OCI-LY7 (cell line): Measurements from ENCODE around the gene PRPF8. TPM values are rescaled to one million over a fixed set of nuclear protein-coding genes. Genes with fewer than 3 reads are reported as not detected.
"Not testable (repeated sequence)": the region's sequence is repeated elsewhere in the genome, so short reads cannot be mapped to it uniquely, and the experiment has no call there.

Experiments
- BruUV-seq: library from RNA; stranded (reverse); fragments of 400-500 nt; replicated peaks from 2 replicates; lab custom pipeline; 2021; lab: Mats Ljungman, UMichigan
- CTCF ChIA-PET: fragments of 300-600 bp; sonication (Branson Sonifier 250); formaldehyde crosslinking; loops from one replicate; lab custom pipeline; 2022; ENCODE audit warnings: antibody characterized with exemption; ENCODE audit not compliant: unreplicated experiment; lab: Charles Lee
- POLR2A ChIA-PET: fragments of 300-600 bp; sonication (Branson Sonifier 250); formaldehyde crosslinking; loops from one replicate; lab custom pipeline; 2022; ENCODE audit warnings: antibody characterized with exemption; lab: Charles Lee
- DNase-seq: peaks from one replicate; pipeline ENCODE4 v3.0.0-alpha.2; 2015; ENCODE audit warnings: low spot score
- H2AFZ ChIP-seq: fragments of 200-600 bp; sonication (generic), shearing (Covaris generic); 2 replicates; pipeline ENCODE4 v1.6.1; 2014; ENCODE audit warnings: mild to moderate bottlenecking, antibody characterized with exemption, low read length, moderate library complexity
- H3K27ac ChIP-seq: fragments of 200-600 bp; sonication (generic); 2 replicates; pipeline ENCODE4 v1.5.1; 2014; ENCODE audit warnings: mixed run types, low read depth, mild to moderate bottlenecking, moderate library complexity, low read length, inconsistent platforms; ENCODE audit not compliant: poor library complexity, severe bottlenecking
- H3K36me3 ChIP-seq: fragments of 200-600 bp; sonication (generic); 2 replicates; pipeline ENCODE4 v1.6.1; 2014; ENCODE audit warnings: mild to moderate bottlenecking, antibody characterized with exemption, low read length, moderate library complexity, mixed read lengths; ENCODE audit not compliant: insufficient read depth
- H3K4me1 ChIP-seq: fragments of 200-600 bp; sonication (generic); 2 replicates; pipeline ENCODE4 v1.5.1; 2014; ENCODE audit warnings: mild to moderate bottlenecking, low read length; ENCODE audit not compliant: insufficient read depth, poor library complexity, severe bottlenecking
- H3K4me2 ChIP-seq: fragments of 200-600 bp; sonication (generic); 2 replicates; pipeline ENCODE4 v1.6.1; 2014; ENCODE audit warnings: mild to moderate bottlenecking, low read length
- H3K4me3 ChIP-seq: fragments of 200-600 bp; sonication (generic); 2 replicates; pipeline ENCODE4 v1.5.1; 2014; ENCODE audit warnings: mild to moderate bottlenecking, low read depth, low read length; ENCODE audit not compliant: poor library complexity, severe bottlenecking
- H3K79me2 ChIP-seq: fragments of 200-600 bp; sonication (generic); 2 replicates; pipeline ENCODE4 v1.6.1; 2016; ENCODE audit warnings: low read depth, mild to moderate bottlenecking, low read length, moderate library complexity, mixed read lengths; ENCODE audit not compliant: insufficient read depth
- H3K9me2 ChIP-seq: fragments of 200-600 bp; sonication (generic); 2 replicates; pipeline ENCODE4 v1.6.1; 2016; ENCODE audit warnings: mild to moderate bottlenecking, low read length, mixed read lengths; ENCODE audit not compliant: insufficient read depth
- H3K9me3 ChIP-seq: fragments of 200-600 bp; sonication (generic); 2 replicates; pipeline ENCODE4 v1.6.1; 2014; ENCODE audit warnings: mild to moderate bottlenecking, mixed run types, low read length, mixed read lengths
- H4K20me1 ChIP-seq: fragments of 200-600 bp; sonication (generic); 2 replicates; pipeline ENCODE4 v1.6.1; 2014; ENCODE audit warnings: mild to moderate bottlenecking, antibody characterized with exemption, low read length, moderate library complexity, mixed read lengths; ENCODE audit not compliant: insufficient read depth
- CTCF ChIP-seq: fragments of 200-600 bp; sonication (generic); conservative IDR thresholded peaks from 2 replicates; pipeline ENCODE4 v1.5.1; 2014; ENCODE audit warnings: mild to moderate bottlenecking, antibody characterized with exemption, low read length, moderate library complexity, mixed read lengths
- EZH2phosphoT487 ChIP-seq: fragments of 200-600 bp; sonication (generic); IDR thresholded peaks from 2 replicates; pipeline ENCODE4 v1.6.1; 2018; ENCODE audit warnings: low read depth, borderline replicate concordance, mild to moderate bottlenecking, mixed run types, antibody characterized with exemption, low read length, moderate library complexity, mixed read lengths
- intact Hi-C: fragments of 100-400 bp; cut with micrococcal nuclease; formaldehyde crosslinking; loops from one replicate; pipeline ENCODE4 v1.10.0; 2022; ENCODE audit not compliant: unreplicated experiment
- total RNA-seq, 2 experiments: library from RNA; depleted of rRNA in 1 of 2; stranded (reverse); fragments of >200 nt in 1 of 2; shearing (Covaris generic) in 1 of 2; gene quantifications; 2 replicates each; pipeline ENCODE4 v1.2.3, GENCODE V29; 2014 to 2022

The PRPF8 gene
- total RNA-seq, 2 experiments from 2014 or later = 162 to 427 TPM

GRCh38 chr17:1695365-1695764 is 10.7 kb upstream of the PRPF8 start:
- Histone ChIP-seq H3K9me2 (no peaks in the 10 kb centered on the region), H3K4me3 (no peak overlapping the region), H4K20me1 (no peaks in the 10 kb centered on the region), H3K4me1 (no peaks in the 10 kb centered on the region), H3K4me2 (no peak overlapping the region), H3K36me3 (no peaks in the 10 kb centered on the region), H3K79me2 (no peaks in the 10 kb centered on the region), H2AFZ (no peak overlapping the region), H3K27ac (no peak overlapping the region), H3K9me3 (no peaks in the 10 kb centered on the region)
- BruUV-seq = no TSS peak
- DNase-seq = no peak
- ChIA-PET CTCF (no interaction called here), POLR2A (no interaction called here)
- TF ChIP-seq CTCF (no peak), EZH2phosphoT487 (no peak)
- intact Hi-C loops = no loop called here

GRCh38 chr17:1693339-1693738 is 8.7 kb upstream of the PRPF8 start:
- intact Hi-C loops = no loop called here
- ChIA-PET POLR2A (no interaction called here), CTCF (interaction anchor here (0.6 kb wide), 1 partner anchor 118 kb away, joined by 5 read pairs; no protein-coding TSS in a partner anchor)
- H3K79me2 ChIP-seq = no peaks in the 10 kb centered on the region
- no peak overlapping the region for H3K4me2 ChIP-seq
- no peaks in the 10 kb centered on the region for H3K4me1 ChIP-seq
- TF ChIP-seq CTCF (no peak), EZH2phosphoT487 (no peak)
- no peak overlapping the region for H3K4me3 ChIP-seq
- H3K36me3 ChIP-seq = no peaks in the 10 kb centered on the region
- H4K20me1 ChIP-seq = no peaks in the 10 kb centered on the region
- H2AFZ ChIP-seq = no peak overlapping the region
- H3K9me3 ChIP-seq = no peaks in the 10 kb centered on the region
- no TSS peak for BruUV-seq
- no peak overlapping the region for H3K27ac ChIP-seq
- H3K9me2 ChIP-seq = no peaks in the 10 kb centered on the region
- DNase-seq = no peak

GRCh38 chr17:1690544-1691221 is 6.0 kb upstream of the PRPF8 start:
- no TSS peak for BruUV-seq
- DNase-seq = no peak
- CTCF ChIA-PET = no interaction called here
- no peak overlapping the region for H3K27ac ChIP-seq
- no peaks in the 10 kb centered on the region for H3K4me1 ChIP-seq
- no peaks in the 10 kb centered on the region for H3K36me3 ChIP-seq
- H3K9me3 ChIP-seq = no peaks in the 10 kb centered on the region
- POLR2A ChIA-PET = no interaction called here
- TF ChIP-seq EZH2phosphoT487 = no peak
- no peak for TF ChIP-seq CTCF
- no peaks in the 10 kb centered on the region for H3K9me2 ChIP-seq
- intact Hi-C loops = no loop called here
- no peaks in the 10 kb centered on the region for H4K20me1 ChIP-seq
- no peak overlapping the region for H3K4me2 ChIP-seq
- no peak overlapping the region for H2AFZ ChIP-seq
- no peak overlapping the region for H3K4me3 ChIP-seq
- H3K79me2 ChIP-seq = no peaks in the 10 kb centered on the region

- H2AFZ ChIP-seq, H3K4me3 ChIP-seq, H3K36me3 ChIP-seq, DNase-seq, H4K20me1 ChIP-seq, H3K9me3 ChIP-seq, BruUV-seq, intact Hi-C loops, H3K4me1 ChIP-seq, CTCF ChIA-PET, H3K9me2 ChIP-seq, POLR2A ChIA-PET, H3K4me2 ChIP-seq, H3K27ac ChIP-seq: not testable (repeated sequence)
- H3K79me2 ChIP-seq = peaks cover 12% of the 10 kb centered on the region
Observed at GRCh38 chr17:1688405-1688804, 3.7 kb upstream of the PRPF8 start.
